Measurements from ENCODE around the gene AMIGO2. TPM values are rescaled to one million over a fixed set of nuclear protein-coding genes. Genes with fewer than 3 reads are reported as not detected.
"Not testable (repeated sequence)": the region's sequence is repeated elsewhere in the genome, so short reads cannot be mapped to it uniquely, and the experiment has no call there.

AMIGO2 gene
- total RNA-seq, 1 donor from 2014 or later: 35.3 TPM

DNA sequence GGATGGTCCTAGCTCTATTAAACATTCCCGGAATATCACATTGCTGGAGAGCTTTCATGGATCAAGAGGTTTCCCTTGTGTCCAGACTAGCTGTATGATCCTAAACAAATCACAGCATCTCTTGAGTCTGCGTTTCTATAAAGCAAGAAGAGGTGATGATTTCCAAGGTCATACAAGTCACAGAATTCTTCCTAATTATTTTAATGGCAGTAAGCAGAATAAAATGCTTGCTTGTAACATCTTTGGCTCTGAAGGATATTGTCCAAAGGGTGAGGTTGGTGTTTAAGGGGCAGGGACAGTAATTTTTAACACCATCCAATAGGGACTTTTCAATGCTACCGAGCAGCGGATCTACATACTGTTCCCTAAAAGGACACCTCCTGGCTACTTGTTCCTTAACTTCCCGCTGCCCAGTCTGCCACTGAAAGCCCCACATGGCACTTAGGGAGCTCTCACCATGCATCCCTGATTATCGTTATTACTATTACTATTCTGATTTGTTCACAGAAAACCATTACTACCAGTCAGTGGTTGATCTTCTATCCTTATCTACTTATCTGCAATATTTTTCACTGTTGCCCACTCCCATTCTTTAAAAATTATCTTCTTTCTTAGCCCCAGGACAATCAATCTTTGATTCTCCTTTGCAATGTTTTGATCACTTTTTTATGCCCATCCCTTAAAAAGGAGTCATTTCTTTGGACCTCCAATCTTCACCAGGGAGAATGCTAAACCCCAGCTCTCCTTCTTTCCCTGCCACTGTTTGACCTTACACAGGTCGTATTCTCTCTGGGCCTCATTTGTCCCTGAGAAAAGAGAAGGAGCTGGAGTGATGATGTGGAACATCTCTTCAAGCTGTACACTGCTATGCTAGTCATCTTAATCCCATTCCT, 4.3 kb downstream of the AMIGO2 start:
- no peak for DNase-seq (ENCODE audit: extremely low read depth, low read depth, low spot score)

- DNase-seq (ENCODE audit: extremely low read depth, low read depth, low spot score): no peak
Observed at GRCh38 chr12:47074757-47075156, 5.0 kb downstream of the AMIGO2 start.

DNA sequence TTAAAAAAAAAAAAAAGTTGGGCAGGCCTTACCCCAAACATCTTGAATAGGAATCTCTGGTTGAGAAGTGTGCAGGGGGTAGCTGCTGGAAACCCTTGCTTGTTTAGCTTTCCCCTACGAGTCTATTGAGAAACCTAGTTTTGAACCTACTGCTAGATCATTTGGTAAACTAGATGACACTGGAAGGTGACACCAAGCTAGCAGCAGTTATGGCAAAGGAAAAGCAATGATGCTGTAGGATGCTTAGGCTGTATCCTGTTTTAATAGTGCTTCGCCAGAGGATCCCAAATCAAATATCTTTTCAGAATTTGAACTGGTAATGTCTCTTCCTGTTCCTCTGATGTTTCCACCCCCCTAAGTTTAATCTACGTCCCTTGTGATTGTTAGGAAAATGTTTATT, 5.8 kb downstream of the AMIGO2 start:
- DNase-seq (ENCODE audit: extremely low read depth, low read depth, low spot score): no peak

DNA sequence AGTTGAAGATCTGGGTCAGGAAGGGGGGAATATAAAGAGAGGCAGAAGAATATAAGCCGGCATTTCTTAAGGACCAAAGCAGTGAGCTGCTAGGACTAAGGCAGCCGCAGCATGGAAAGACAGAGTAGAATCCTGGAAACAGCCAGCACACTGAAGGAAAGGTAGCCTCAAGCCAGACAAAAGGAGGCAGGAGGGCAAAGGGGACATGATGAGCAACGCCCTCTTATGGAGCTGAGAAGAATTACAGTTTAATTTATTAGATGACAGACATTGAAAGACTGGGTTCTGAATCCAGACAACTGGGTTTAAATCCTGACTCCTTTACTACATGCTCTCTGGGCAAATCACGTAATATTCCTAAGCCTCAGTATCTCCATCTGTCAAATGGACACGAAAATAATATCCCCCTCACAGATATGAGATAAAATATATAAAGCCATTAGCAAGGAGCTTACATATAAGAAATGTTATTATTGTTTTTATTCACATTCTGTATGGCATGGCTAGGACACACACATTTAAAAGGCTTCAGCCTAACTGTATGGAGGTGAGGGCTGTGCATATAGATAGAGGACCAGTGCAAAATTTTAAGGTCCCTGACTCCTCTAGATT, 8.4 kb downstream of the AMIGO2 start:
- no peak for DNase-seq (ENCODE audit: extremely low read depth, low read depth, low spot score)

GRCh38 chr12:47070310-47070709, 9.4 kb downstream of the AMIGO2 start:
- no peak for DNase-seq (ENCODE audit: extremely low read depth, low read depth, low spot score)

GRCh38 chr12:47068539-47068938, 11.2 kb downstream of the AMIGO2 start:
- DNase-seq (ENCODE audit: extremely low read depth, low read depth, low spot score): no peak

DNA sequence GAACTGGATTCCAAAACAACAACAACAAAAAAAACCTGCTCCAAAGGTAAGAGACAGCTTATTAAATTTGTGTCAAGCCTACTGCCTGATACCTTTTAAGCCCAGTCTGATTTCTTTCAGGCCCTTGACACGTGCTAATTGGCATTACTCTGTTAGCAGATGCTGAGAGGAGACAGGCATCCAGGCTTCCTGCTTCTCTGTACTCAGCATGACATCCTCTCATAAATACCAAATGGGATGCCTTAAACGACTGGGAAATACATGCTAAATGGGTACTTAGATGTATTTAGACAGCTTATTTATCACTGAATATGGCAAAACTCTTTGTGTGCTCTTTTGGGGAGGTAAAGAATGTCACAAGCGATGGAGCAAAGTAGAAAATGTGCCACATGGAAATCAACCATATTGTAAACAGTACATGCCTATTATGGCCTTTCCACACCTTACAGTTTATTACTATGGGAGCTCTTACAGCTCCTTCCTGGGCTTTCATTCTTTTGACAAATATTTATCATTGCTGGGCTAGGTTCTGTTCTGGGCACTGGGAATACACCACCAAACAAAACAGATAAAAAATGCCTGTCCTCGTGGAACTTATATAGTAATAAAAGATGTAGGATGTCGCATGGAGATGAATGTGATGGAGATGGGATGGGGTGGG, 11.9 kb downstream of the AMIGO2 start:
- no peak for DNase-seq (ENCODE audit: extremely low read depth, low read depth, low spot score)

DNA sequence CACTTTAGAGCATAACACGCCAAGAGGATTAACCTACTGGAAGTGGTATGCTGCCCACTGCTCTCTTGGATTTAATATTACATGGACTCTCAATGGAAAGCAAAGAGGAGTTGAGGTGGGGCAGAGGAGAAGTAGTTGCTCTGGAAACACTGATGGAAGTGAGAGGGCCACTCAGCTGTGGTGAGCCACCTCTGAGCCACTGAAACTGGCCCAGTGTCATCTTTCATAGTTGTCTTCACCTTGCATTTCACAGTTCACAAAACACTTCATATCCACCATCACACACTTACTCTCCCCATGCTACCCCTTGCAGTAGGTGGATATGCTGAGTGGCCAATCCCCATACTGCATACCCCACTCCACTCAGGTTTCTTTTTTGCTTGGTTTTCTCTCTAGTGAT, 12.6 kb downstream of the AMIGO2 start:
- no peak for DNase-seq (ENCODE audit: extremely low read depth, low read depth, low spot score)

DNA sequence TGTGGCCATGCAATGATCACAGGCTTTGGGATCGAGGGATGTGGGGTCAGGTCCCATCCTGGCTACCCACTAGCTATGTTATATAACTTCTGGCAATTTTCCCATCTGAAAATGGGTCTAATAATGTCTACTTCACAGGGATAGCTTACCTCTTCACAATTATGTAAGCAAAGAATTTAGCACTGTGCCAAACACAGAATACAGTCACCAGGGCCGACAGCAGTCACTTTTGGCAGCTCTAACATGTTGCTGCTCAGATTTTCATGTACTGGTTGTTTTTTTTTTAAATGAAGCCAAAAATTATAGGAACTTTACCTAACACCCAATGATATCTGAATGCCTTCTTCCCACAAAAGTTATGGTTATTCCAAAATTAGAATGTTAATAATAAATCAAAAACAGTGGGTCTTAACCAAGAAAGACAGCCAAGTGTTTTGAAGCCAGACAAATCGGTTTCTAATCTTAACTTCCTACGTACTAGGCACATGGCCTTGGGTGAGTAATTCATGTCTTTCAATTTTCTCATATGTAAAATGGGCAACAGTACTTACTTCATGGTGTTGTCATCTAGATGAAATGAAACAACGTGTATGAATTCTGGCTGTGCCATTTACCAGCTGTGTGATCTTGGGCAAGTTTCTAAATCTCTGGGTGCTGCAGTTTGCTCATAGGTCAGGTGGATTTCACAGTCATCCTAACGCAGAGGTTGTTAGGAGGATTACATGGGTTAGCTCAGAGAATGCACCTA, 13.3 kb downstream of the AMIGO2 start:
- no peak for DNase-seq (ENCODE audit: extremely low read depth, low read depth, low spot score)

- DNase-seq (ENCODE audit: extremely low read depth, low read depth, low spot score): no peak
Observed at GRCh38 chr12:47065546-47065945, 14.2 kb downstream of the AMIGO2 start.

GRCh38 chr12:47058640-47059039, 21.1 kb downstream of the AMIGO2 start:
- not testable (repeated sequence) for DNase-seq (ENCODE audit: extremely low read depth, low read depth, low spot score)

- DNase-seq (ENCODE audit: extremely low read depth, low read depth, low spot score): not testable (repeated sequence)
Observed at GRCh38 chr12:47056944-47057343, 22.8 kb downstream of the AMIGO2 start.

GRCh38 chr12:47055856-47056255, 23.9 kb downstream of the AMIGO2 start:
- DNase-seq (ENCODE audit: extremely low read depth, low read depth, low spot score): not testable (repeated sequence)

- no peak for DNase-seq (ENCODE audit: extremely low read depth, low read depth, low spot score)
Observed at GRCh38 chr12:47054659-47055058, 25.1 kb downstream of the AMIGO2 start.

DNA sequence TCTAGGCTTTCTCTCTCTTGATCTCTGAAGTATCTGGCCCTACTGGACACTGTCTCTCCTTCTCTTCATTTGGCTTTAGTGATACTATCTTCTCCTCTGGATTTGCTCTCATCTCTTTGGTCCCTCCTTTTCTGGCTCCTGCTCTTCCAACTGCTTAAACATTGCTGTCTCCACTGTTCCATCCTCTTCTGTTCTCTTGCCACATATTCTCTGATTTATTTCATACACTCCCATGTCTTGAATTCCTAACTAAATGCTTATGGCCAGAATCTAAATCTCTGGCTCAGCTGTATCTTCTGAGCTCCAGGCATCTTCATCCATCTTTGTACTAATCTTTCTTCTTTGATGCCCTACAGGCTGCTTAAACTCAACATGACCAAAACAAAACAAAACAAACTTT, 25.8 kb downstream of the AMIGO2 start:
- no peak for DNase-seq (ENCODE audit: extremely low read depth, low read depth, low spot score)

DNA sequence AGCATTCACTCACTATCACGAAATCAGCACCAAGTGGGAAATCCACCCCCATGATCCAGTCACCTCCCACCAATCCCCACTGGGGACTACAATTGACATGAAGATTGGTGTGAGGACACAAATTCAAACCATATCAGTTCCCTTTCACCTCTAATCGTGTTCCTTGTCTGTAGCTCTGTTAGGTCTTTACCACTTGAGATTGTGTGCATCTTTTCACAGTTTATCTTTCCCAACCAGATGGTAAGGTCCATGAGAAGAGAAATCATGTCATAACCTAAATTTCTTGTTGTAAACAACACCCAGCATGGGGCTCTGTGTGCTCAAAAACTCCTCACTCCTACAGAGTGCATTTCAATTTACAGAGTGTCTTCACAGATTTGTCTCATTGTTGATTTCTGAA, 27.5 kb downstream of the AMIGO2 start:
- DNase-seq (ENCODE audit: extremely low read depth, low read depth, low spot score): no peak

DNA sequence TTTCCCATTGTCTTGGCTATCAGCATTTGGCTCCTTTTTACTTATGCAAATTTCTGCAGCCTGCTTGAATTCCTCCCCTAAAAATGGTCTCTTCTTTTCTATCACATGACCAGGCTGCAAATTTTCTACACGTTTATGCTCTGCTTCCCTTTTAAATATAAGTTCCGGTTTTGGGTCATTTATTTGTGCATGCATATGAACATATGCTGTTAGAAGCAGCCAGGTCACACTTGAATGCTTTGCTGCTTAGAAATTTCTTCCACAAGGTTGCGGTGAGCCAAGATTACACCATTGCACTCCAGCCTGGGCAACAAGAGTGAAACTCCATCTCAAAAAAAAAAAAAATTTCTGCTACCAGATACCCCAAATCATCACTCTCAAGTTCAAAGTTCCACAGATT, 28.5 kb downstream of the AMIGO2 start:
- DNase-seq (ENCODE audit: extremely low read depth, low read depth, low spot score): not testable (repeated sequence)

- no peak for DNase-seq (ENCODE audit: extremely low read depth, low read depth, low spot score)
Observed at GRCh38 chr12:47048541-47048940, 31.2 kb downstream of the AMIGO2 start.

GRCh38 chr12:47041327-47041726, 38.4 kb downstream of the AMIGO2 start:
- DNase-seq (ENCODE audit: extremely low read depth, low read depth, low spot score): no peak

- DNase-seq (ENCODE audit: extremely low read depth, low read depth, low spot score): no peak
Observed at GRCh38 chr12:47039756-47040155, 40.0 kb downstream of the AMIGO2 start.

GRCh38 chr12:47039079-47039478, 40.7 kb downstream of the AMIGO2 start:
- no peak for DNase-seq (ENCODE audit: extremely low read depth, low read depth, low spot score)
